HG03378 (cell line): Measurements from ENCODE around the gene ANGPTL2.
"Not testable (repeated sequence)": the region's sequence is repeated elsewhere in the genome, so short reads cannot be mapped to it uniquely, and the experiment has no call there.

ENCODE experiments used
- ATAC-seq: cut with Tn5 transposase; IDR thresholded peaks from one replicate; pipeline ENCODE4 v1.9.1; 2021; ENCODE audit warnings: mild to moderate bottlenecking, moderate library complexity; ENCODE audit not compliant: unreplicated experiment

Gene ANGPTL2

DNA sequence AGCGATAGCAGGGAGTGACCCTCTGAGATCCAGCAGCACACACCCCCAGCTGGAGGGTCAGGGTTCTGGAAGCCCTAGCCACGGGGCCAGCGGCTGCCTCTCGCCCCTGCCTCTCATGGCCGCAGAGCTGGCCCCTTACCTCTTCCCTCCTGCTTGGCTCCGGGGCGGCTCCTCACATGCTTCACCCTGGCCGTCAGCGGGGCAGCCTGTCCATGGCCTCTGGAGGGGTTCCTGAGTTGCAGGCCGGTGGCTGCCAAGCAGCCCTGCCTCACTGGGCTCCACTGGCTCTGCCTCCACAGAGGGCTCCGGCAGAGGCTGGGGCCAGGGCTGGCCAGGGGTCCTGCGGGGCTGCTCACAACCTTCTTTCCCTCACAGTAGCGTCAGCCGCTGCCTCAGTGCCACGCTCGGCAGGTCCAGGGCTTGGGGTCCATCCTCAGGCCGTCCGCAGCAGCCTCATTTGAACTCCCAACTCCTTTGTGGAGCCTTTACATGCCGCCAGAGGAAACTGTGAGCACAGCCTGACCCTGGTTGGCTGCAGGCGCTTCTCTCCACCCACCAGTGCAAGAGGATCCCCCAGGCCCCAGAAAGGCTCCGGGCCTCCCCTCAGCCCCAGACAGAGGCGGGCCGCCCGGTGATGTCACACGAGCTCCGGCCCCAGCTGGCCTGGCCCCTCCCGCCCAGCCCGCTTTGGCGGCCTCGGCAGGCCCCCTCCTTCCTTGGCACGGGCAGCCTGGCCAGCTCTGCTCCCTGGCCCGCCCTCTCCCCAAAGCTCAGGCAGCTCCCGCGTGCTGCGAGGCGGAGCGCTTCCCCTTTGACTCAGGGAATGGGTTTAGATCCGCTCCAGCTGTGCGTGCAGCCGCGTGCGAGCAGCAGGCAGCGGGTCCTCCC, at the start of gene ANGPTL2:
TSS of gene ANGPTL2 (minus strand) at position 460 of the 888 bp plus-strand sequence. CDS start 13,904 bp downstream, outside the sequence.
- no peak for ATAC-seq

DNA sequence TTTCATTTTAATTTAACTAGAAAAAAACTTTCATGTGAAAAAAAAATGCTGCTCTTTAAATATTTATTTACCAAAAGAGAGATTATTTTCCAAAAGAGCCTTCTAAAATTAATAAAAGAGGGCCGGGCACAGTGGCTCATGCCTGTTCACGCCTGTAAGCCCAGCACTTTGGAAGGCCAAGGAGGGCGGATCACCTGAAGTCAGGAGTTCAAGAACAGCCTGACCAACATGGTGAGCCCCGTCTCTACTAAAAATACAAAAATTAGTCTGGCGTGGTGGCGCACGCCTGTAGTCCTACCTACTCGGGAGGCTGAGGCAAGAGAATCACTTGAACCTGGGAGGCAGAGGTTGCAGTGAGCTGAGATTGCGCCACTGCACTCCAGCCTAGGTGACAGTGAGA, 48.9 kb upstream of the ANGPTL2 start:
- not testable (repeated sequence) for ATAC-seq

DNA sequence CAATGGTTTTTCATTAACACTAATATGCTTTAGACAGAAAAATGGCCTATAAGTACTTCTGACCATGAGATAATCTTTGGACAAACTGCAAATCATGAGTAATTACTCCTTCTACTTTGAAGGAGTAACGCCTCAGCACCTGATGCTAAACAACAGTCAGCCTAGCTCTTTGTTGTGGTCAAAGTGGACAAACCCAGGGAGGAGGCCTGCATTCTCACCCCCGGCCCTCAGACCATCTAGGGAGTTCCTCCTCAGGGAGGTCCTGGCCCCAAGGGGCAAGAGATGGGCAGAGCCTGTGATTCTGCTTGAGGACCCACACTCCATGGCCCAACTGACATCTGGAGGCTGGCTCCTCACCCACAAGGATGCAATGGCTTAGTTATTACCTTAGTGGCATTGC, 48.2 kb upstream of the ANGPTL2 start:
- no peak for ATAC-seq

GRCh38 chr9:127170103-127170502, 47.7 kb upstream of the ANGPTL2 start:
- ATAC-seq: no peak

DNA sequence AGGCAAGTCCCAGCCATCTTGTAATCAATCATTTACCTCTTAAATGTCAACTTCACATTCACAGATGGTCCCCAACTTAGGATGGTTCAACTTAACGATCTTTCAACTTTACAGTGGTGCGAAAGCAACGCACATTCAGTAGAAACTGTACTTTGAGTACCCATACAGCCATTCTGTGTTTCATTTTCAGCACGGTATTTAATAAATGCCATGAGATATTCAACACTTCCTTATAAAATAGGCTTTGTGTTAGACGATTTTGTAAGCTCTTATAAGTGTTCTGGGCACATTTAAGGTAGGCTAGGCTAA, 47.1 kb upstream of the ANGPTL2 start:
- no peak for ATAC-seq

- no peak for ATAC-seq
Observed at GRCh38 chr9:127168756-127169574, 46.5 kb upstream of the ANGPTL2 start.

DNA sequence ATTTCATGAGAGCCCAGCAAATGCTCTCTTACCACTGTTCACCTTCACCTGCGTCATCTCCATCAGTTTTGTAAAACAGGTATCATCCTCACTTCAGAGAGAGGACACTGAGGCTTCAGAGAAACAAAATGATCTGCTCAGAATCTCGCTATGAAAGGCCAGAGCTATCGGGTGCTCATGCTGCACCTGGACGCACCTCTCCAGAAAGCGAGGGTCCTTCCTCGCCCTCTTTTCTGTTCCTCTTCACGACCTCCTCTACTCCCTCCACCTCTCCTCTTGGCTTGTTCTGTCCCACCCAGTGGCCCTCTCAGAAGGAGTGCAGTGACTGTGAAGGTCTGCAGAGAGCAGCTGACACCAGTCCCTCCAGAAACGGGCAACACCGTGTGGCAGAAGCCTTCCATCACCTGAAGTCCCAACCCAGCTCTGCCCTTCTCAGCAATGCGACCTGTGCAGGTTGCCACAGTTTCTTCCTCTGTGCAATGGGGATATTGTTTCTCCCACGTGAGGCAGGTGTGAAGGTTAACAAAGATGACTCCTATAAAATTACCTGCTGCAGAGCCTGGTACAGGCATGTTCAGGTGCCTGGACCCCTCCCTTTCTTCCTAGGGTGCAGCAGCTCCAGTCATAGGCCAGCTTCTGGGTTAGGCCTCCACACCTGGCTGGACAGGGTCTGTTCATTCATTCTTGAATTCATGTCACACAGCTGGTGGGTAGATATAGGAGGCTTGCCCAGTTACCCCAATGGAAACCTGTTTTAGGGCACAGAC, 45.3 kb upstream of the ANGPTL2 start:
- no peak for ATAC-seq

DNA sequence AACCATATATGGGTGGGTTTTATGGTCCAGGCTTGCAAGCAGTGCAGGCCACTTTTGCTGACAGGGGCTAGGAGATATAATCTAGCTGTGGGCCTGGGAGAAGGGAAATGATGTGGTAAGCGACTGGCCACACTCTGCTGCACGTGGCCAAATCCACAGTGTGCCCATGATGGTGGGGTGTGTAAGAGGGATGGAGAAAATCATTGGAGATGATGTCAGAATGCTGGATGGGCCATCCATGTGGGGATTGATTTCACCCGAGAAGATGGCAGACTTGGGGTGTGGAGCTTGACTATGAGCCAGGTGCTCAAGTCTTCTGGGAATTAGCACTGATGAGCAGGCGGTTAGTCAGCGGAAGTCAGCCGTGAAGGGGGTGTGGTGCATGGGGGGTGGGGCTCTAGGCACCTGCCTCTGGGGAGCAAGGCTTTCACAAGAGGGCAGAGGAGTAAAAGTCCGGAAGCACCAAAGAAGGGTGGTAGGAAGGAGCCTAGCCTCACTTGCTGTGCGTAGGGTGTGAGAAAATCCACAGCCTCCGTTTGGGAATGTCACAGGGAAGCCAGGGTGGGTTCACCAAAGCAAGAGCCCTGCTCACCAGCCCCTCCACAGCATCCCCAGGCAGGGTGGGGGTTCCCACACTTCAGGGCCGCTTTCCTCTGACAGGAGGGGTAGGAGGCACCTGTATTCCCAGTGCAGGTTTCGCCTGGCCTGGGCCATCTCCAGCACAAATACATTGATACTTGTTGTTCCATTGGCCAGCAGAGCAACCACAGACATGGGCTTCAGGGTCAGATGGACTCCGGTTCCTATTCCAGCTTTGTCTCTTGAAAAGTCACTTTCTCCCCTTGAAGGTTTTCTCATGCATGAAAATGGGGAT, 44.5 kb upstream of the ANGPTL2 start:
- ATAC-seq: peak; percentile 64

- peak; percentile 5 for ATAC-seq
Observed at GRCh38 chr9:127166111-127166510, 43.7 kb upstream of the ANGPTL2 start.

DNA sequence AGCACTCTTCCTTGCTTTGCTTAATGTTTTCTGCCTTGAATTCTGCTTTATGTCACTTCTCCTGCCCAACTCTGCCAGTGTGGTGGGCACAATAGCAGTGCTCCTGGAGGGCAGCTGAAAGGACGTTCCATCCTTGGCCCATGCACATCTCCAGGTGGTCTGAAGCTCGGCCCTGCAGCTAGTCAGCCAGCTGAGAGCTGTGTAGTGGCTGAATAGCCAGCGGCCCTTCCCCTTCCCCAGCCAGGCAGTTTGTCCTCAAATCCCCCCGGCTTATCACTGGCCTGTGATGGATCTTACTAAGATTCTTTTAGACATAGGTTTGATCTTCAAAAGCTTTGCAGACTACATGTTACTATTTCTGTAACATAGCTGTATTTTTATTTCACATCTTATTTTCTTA, 42.7 kb upstream of the ANGPTL2 start:
- no peak for ATAC-seq

GRCh38 chr9:127163409-127163808, 41.0 kb upstream of the ANGPTL2 start:
- no peak for ATAC-seq

GRCh38 chr9:127162864-127163365, 40.5 kb upstream of the ANGPTL2 start:
- ATAC-seq: no peak

GRCh38 chr9:127162046-127162863, 39.8 kb upstream of the ANGPTL2 start:
- no peak for ATAC-seq

GRCh38 chr9:127161081-127161624, 38.7 kb upstream of the ANGPTL2 start:
- no peak for ATAC-seq

GRCh38 chr9:127159949-127160610, 37.6 kb upstream of the ANGPTL2 start:
- ATAC-seq: no peak

GRCh38 chr9:127159325-127159801, 36.9 kb upstream of the ANGPTL2 start:
- no peak for ATAC-seq

- ATAC-seq: no peak
Observed at GRCh38 chr9:127158786-127159324, 36.4 kb upstream of the ANGPTL2 start.
